Kidney (tissue), 14 donors: ENCODE measurements around the gene SGCA. TPM values are rescaled to one million over a fixed set of nuclear protein-coding genes. Genes with fewer than 3 reads are reported as not detected.

Experiments
- DNase-seq, 5 donors: peaks; one replicate each; pipeline ENCODE4 v3.0.0-alpha.2; 2013 to 2020
- FAIRE-seq: peaks from 2 replicates; lab custom pipeline; 2012; peaks lifted over from hg19 to GRCh38; lab: Jason Lieb, UNC
- H3K27ac ChIP-seq, 2 donors: one replicate each; pipeline ENCODE4 v1.7.0; 2013; ENCODE audit warnings: low read depth in 2 of 2, low read length in 2 of 2, inconsistent platforms in 1 of 2
- H3K27me3 ChIP-seq: one replicate; pipeline ENCODE4 v1.7.1; 2013; ENCODE audit warnings: low read length, inconsistent platforms; ENCODE audit not compliant: control insufficient read depth, insufficient read depth
- H3K36me3 ChIP-seq, 3 donors: one replicate each; pipeline versions ENCODE4 v1.7.0 to v1.7.1; 2013; ENCODE audit warnings: low read length in 3 of 3, control low read depth in 1 of 3, inconsistent platforms in 1 of 3; ENCODE audit not compliant: insufficient read depth in 3 of 3, control insufficient read depth in 2 of 3
- H3K4me1 ChIP-seq, 3 donors: one replicate each; pipeline versions ENCODE4 v1.7.0 to v1.7.1; 2013; ENCODE audit warnings: low read length in 3 of 3, inconsistent platforms in 1 of 3, low read depth in 1 of 3; ENCODE audit not compliant: control insufficient read depth in 2 of 3, insufficient read depth in 2 of 3
- H3K4me3 ChIP-seq, 3 donors: one replicate each; pipeline versions ENCODE4 v1.7.0 to v1.8.1; 2013; ENCODE audit warnings: low read length in 3 of 3, control low read depth in 1 of 3, inconsistent platforms in 1 of 3
- H3K9ac ChIP-seq, 3 donors: one replicate each; pipeline versions ENCODE4 v1.7.0 to v1.7.1; 2013; ENCODE audit warnings: low read length in 3 of 3, control low read depth in 1 of 3, inconsistent platforms in 1 of 3
- H3K9me3 ChIP-seq, 3 donors: one replicate each; pipeline versions ENCODE4 v1.7.0 to v1.7.1; 2013; ENCODE audit warnings: low read length in 3 of 3, control low read depth in 1 of 3, inconsistent platforms in 1 of 3; ENCODE audit not compliant: control insufficient read depth in 2 of 3, insufficient read depth in 1 of 3
- CTCF ChIP-seq: IDR thresholded peaks from 3 replicates; pipeline ENCODE4 v1.5.1; 2012; ENCODE audit warnings: mild to moderate bottlenecking, moderate library complexity, borderline replicate concordance; ENCODE audit not compliant: insufficient read depth; ENCODE audit errors: extremely low read depth
- intact Hi-C: fragments of 100-400 bp; cut with DNase I; formaldehyde crosslinking; loops from one replicate; pipeline ENCODE4 v1.11.1; 2022
- polyA plus RNA-seq: library from polyadenylated mRNA; stranded (reverse); fragments of 350-450 nt; fragmentation: Illumina TruSeq; extraction: RNeasy Lipid Tissue Mini Kit (QIAGEN cat#74804); gene quantifications from one replicate; pipeline ENCODE4 v1.2.3, GENCODE V29; 2014; ENCODE audit warnings: low read depth, low replicate concordance; ENCODE audit not compliant: insufficient read depth
- total RNA-seq: library from RNA; stranded (reverse); fragmentation: NEBNext Ultra II Directional; extraction: Animal tissue kit (Norgen Biotek cat#: 25700); gene quantifications from one replicate; pipeline ENCODE4 v1.2.1, GENCODE V29; 2021
- donor health status: control.
- donor health status: control.
- donor health status: control.
- donor health status: control.
- donor health status: control.
- donor health status: DM: yes; HTN: yes; CAD: no.
- donor health status: Normal renal cell carcinoma (clear cell type).

SGCA gene
- total and polyA plus RNA-seq, 2 donors from 2014 or later: 4.2 to 5.5 TPM

GRCh38 chr17:50161023-50161910 is 4.5 kb upstream of the SGCA start:
- peak overlapping the region; percentile 46 to 85 (median 65) for H3K4me3 ChIP-seq
- no peaks in the 10 kb centered on the region for H3K36me3 ChIP-seq
- H3K27me3 ChIP-seq: no peaks in the 10 kb centered on the region
- peak overlapping the region; percentile 41 to 71 (median 53) for H3K9ac ChIP-seq
- intact Hi-C loops: no loop called here
- peak; percentile 99 for TF ChIP-seq CTCF
- peaks cover 0 to 9% (median 6%) of the 10 kb centered on the region in 3 donors for H3K4me1 ChIP-seq
- FAIRE-seq (no peak), DNase-seq (peak; percentile 95 to 98 (median 96))
- no peaks in the 10 kb centered on the region for H3K9me3 ChIP-seq
- peak overlapping the region in 1 of 2 donors; percentile 40 for H3K27ac ChIP-seq

GRCh38 chr17:50161911-50162288 is 3.9 kb upstream of the SGCA start:
- intact Hi-C loops: no loop called here
- no peak overlapping the region for H3K9ac ChIP-seq
- DNase-seq (peak in 1 of 5 donors; percentile 66), FAIRE-seq (no peak)
- no peaks in the 10 kb centered on the region for H3K36me3 ChIP-seq
- TF ChIP-seq CTCF: no peak
- peak overlapping the region in 1 of 3 donors; percentile 65 for H3K4me3 ChIP-seq
- no peak overlapping the region for H3K27ac ChIP-seq
- H3K9me3 ChIP-seq: no peaks in the 10 kb centered on the region
- no peaks in the 10 kb centered on the region for H3K27me3 ChIP-seq
- H3K4me1 ChIP-seq: peaks cover 0 to 9% (median 6%) of the 10 kb centered on the region in 3 donors

- no peak for TF ChIP-seq CTCF
- Histone ChIP-seq H3K27ac (no peak overlapping the region), H3K9me3 (no peaks in the 10 kb centered on the region), H3K4me1 (peaks cover 0 to 9% (median 6%) of the 10 kb centered on the region in 3 donors), H3K27me3 (no peaks in the 10 kb centered on the region), H3K36me3 (no peaks in the 10 kb centered on the region), H3K4me3 (no peak overlapping the region), H3K9ac (peak overlapping the region in 1 of 3 donors; percentile 19)
- FAIRE-seq (no peak), DNase-seq (no peak)
- intact Hi-C loops: no loop called here
These were observed 3.1 kb upstream of the SGCA start for GRCh38 chr17:50162466-50163254.
